Pancreas (tissue), 10 donors: ENCODE results near the gene ACTA1. TPM values are rescaled to one million over a fixed set of nuclear protein-coding genes. Genes with fewer than 3 reads are reported as not detected.
"Not testable (repeated sequence)": the region's sequence is repeated elsewhere in the genome, so short reads cannot be mapped to it uniquely, and the experiment has no call there.

ENCODE experiments used
- ATAC-seq, 4 donors: fragments of 200-7000 bp; cut with Tn5 transposase; one replicate each; pipeline versions ENCODE4 v1.8.0 to v1.9.1; 2020; ENCODE audit warnings: mild to moderate bottlenecking in 4 of 4, moderate library complexity in 4 of 4
- DNase-seq, 6 donors: peaks; one replicate each; pipeline ENCODE4 v3.0.0-alpha.2; 2020
- FAIRE-seq: peaks from 2 replicates; lab custom pipeline; 2012; peaks lifted over from hg19 to GRCh38; lab: Jason Lieb, UNC
- H3K27ac ChIP-seq, 4 donors: fragments of 200-600 bp; sonication (generic); 1 replicate in 3 of 4; 2 replicates in 1 of 4; pipeline versions ENCODE4 v1.5.0 to v1.8.0; 2020
- H3K27me3 ChIP-seq, 4 donors: fragments of 200-600 bp; one replicate each; pipeline ENCODE4 v1.8.0; 2021
- H3K36me3 ChIP-seq, 3 donors: fragments of 200-600 bp; sonication (generic) in 1 of 3; one replicate each; pipeline versions ENCODE4 v1.5.0 to v1.8.0; 2020 to 2021
- H3K4me1 ChIP-seq, 3 donors: fragments of 200-600 bp; one replicate each; pipeline ENCODE4 v1.8.0; 2021
- H3K4me3 ChIP-seq, 4 donors: fragments of 200-600 bp; sonication (generic) in 2 of 4; one replicate each; pipeline versions ENCODE4 v1.5.0 to v1.8.0; 2020 to 2021
- H3K9me3 ChIP-seq, 4 donors: fragments of 200-600 bp; one replicate each; pipeline ENCODE4 v1.8.0; 2021
- whole genome bisulfite sequencing, 2 donors: extraction: QIAGEN DNeasy Blood & Tissue Kit; methylation state at CpG; one replicate each; pipeline ENCODE4 v1.1.7; 2013; 5-methylcytosine and 5-hydroxymethylcytosine counted together
- intact Hi-C, 3 donors: fragments of 100-400 bp; cut with DNase I; formaldehyde crosslinking; loops; one replicate each; pipeline versions ENCODE4 v1.11.1 to v1.14.2; 2022
- polyA plus RNA-seq, 2 donors: library from polyadenylated mRNA; stranded (reverse); fragments of 200-250 nt; gene quantifications; one replicate each; pipeline ENCODE4 v1.2.3, GENCODE V29; 2013
- total RNA-seq, 6 donors: library from RNA; stranded (reverse); fragmentation: NEBNext Ultra II Directional in 4 of 6; extraction: Animal tissue kit (Norgen Biotek cat#: 25700) in 4 of 6; gene quantifications; one replicate each; pipeline versions ENCODE4 v1.2.1 to v1.2.4, GENCODE V29; 2021 to 2023
- TF ChIP-seq, protein P1 (sequence below), 4 donors: fragments of 200-600 bp; sonication (generic) in 3 of 4; IDR thresholded peaks; one replicate each; pipeline versions ENCODE4 v1.5.0 to v1.8.0; 2021; ENCODE audit warnings: antibody characterized with exemption in 4 of 4
- donor health status: healthy with polysubstance abuse.
- donor health status: DM: no; HTN: no; CAD: no; lungs with moderate emphysema.
- donor health status: DM: no; HTN: no; CAD: no.
- donor health status: control.
- donor health status: control.
- donor health status: Bipolar disorder and iron deficiency.
- donor health status: DM: yes; HTN: yes; CAD: no.
- donor health status: DM: no; HTN: no; CAD: no.
- donor health status: DM: no; HTN: no; CAD: no.
- donor health status: DM: yes; HTN: yes; CAD: no.

ACTA1 gene
- total and polyA plus RNA-seq, 8 donors, result 0.76 to 6.9 (median 4.2) TPM; not detected in 5

DNA sequence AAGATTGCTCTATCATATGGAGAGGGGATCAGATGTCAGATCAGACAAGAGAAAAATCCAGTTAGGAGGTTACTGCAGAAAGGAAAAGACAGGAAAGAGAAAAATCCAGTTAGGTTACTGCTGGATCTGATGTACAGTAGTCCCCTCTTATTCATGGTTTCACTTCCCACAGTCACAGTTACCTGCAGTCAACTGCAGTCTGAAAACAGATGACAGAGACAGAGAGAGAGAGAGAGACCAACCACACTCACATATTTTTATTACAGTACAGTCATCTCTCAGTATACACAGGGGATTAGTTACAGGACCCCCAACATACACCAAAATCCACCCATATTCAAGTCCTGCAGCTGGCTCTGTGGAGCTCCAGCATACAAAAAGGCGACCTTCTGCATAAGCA lies 45.0 kb upstream of the ACTA1 start:
- H3K36me3 ChIP-seq, result peaks cover 0 to 24% (median 18%) of the 10 kb centered on the region in 3 donors
- FAIRE-seq, result no peak
- WGBS, 2 donors, result 85 to 92% methylated on average over 1 of the region's 1 CpG

GRCh38 chr1:229475859-229476258 lies 42.0 kb upstream of the ACTA1 start:
- DNase-seq, H3K9me3 ChIP-seq, H3K27me3 ChIP-seq, H3K27ac ChIP-seq, ATAC-seq, H3K4me3 ChIP-seq, H3K4me1 ChIP-seq, FAIRE-seq: not testable (repeated sequence)
- WGBS, 2 donors, result 95 to 97% methylated on average over 13 of the region's 13 CpGs
- intact Hi-C loops, result loop anchor here in 2 of 3 donors (5.0 to 10.0 kb wide), 2 partner anchors 211 to 214 kb away; no protein-coding TSS in a partner anchor
- H3K36me3 ChIP-seq, result peaks cover 0 to 12% (median 9%) of the 10 kb centered on the region in 3 donors

More for the DNA sequence above, 45.0 kb upstream of the ACTA1 start:
- intact Hi-C loops, result loop anchor here in 2 of 3 donors (5.0 to 10.0 kb wide), 2 partner anchors 214 to 217 kb away; no protein-coding TSS in a partner anchor
- Histone ChIP-seq H3K27ac (no peak overlapping the region), H3K4me3 (no peak overlapping the region), H3K4me1 (no peaks in the 10 kb centered on the region), H3K9me3 (no peaks in the 10 kb centered on the region), H3K27me3 (no peaks in the 10 kb centered on the region)
- DNase-seq (no peak), ATAC-seq (no peak)
- TF ChIP-seq, protein P1, sequence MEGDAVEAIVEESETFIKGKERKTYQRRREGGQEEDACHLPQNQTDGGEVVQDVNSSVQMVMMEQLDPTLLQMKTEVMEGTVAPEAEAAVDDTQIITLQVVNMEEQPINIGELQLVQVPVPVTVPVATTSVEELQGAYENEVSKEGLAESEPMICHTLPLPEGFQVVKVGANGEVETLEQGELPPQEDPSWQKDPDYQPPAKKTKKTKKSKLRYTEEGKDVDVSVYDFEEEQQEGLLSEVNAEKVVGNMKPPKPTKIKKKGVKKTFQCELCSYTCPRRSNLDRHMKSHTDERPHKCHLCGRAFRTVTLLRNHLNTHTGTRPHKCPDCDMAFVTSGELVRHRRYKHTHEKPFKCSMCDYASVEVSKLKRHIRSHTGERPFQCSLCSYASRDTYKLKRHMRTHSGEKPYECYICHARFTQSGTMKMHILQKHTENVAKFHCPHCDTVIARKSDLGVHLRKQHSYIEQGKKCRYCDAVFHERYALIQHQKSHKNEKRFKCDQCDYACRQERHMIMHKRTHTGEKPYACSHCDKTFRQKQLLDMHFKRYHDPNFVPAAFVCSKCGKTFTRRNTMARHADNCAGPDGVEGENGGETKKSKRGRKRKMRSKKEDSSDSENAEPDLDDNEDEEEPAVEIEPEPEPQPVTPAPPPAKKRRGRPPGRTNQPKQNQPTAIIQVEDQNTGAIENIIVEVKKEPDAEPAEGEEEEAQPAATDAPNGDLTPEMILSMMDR (IDR thresholded peaks at IDR 0.05), result no peak

DNA sequence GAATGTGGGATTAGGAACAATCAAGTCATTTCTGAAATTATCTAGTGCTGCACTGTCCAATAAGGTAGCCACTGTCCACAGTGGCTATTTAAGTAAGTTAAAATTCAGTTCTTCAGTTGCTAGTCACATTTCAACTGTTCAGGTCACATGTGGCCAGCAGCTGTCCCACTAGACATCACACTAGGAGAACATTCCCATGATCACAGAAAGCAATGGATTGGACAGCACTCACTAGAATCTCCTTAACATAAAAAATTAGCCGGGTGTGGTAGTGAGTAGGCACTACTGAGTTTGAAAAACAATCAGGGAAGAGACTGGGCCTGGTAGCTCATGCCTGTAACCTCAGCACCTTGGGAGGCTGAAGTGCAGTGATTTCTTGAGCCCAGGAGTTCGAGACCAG lies 40.6 kb upstream of the ACTA1 start:
- 85 to 91% methylated on average over 2 of the region's 2 CpGs for WGBS, 2 donors
- H3K4me3 ChIP-seq, result no peak overlapping the region
- no peaks in the 10 kb centered on the region for H3K9me3 ChIP-seq
- ATAC-seq (no peak), DNase-seq (no peak), FAIRE-seq (no peak)
- intact Hi-C loops, result loop anchor here in 1 of 3 donors (10.0 kb wide), 1 partner anchor 210 kb away; no protein-coding TSS in a partner anchor
- TF ChIP-seq, protein P1 (IDR thresholded peaks at IDR 0.05), result no peak
- no peaks in the 10 kb centered on the region for H3K27me3 ChIP-seq
- no peak overlapping the region for H3K27ac ChIP-seq
- peaks cover 0 to 22% (median 20%) of the 10 kb centered on the region in 3 donors for H3K36me3 ChIP-seq
- no peaks in the 10 kb centered on the region for H3K4me1 ChIP-seq

GRCh38 chr1:229471175-229471574 lies 37.3 kb upstream of the ACTA1 start:
- no peaks in the 10 kb centered on the region for H3K9me3 ChIP-seq
- H3K4me3 ChIP-seq, result no peak overlapping the region
- H3K4me1 ChIP-seq, result no peaks in the 10 kb centered on the region
- ATAC-seq (no peak), FAIRE-seq (no peak), DNase-seq (no peak)
- TF ChIP-seq, protein P1 (IDR thresholded peaks at IDR 0.05), result no peak
- H3K36me3 ChIP-seq, result peaks cover 0 to 29% (median 28%) of the 10 kb centered on the region in 3 donors
- H3K27ac ChIP-seq, result no peak overlapping the region
- WGBS, 2 donors, result 94 to 97% methylated on average over 3 of the region's 3 CpGs
- H3K27me3 ChIP-seq, result no peaks in the 10 kb centered on the region
- intact Hi-C loops, result loop anchor here in 1 of 3 donors (10.0 kb wide), 1 partner anchor 206 kb away; no protein-coding TSS in a partner anchor

- DNase-seq (no peak), ATAC-seq (peak in 2 of 4 donors; percentile 52 to 54), FAIRE-seq (no peak)
- Histone ChIP-seq H3K4me3 (no peak overlapping the region), H3K36me3 (peaks cover 0 to 29% (median 28%) of the 10 kb centered on the region in 3 donors), H3K9me3 (no peaks in the 10 kb centered on the region), H3K27ac (no peak overlapping the region), H3K4me1 (no peaks in the 10 kb centered on the region), H3K27me3 (no peaks in the 10 kb centered on the region)
- TF ChIP-seq, protein P1 (IDR thresholded peaks at IDR 0.05), result no peak
- intact Hi-C loops, result loop anchor here in 1 of 3 donors (10.0 kb wide), 1 partner anchor 206 kb away; no protein-coding TSS in a partner anchor
- WGBS, 2 donors, result 79 to 83% methylated on average over 8 of the region's 8 CpGs
Measured at GRCh38 chr1:229470406-229471043, 36.6 kb upstream of the ACTA1 start.
